Measurements from ENCODE around the gene HOXA5.
A peak's percentile ranks its signal among the peaks of the same experiment; 100 is the strongest.

HOXA5 gene

GRCh38 chr7:27157702-27158431 is 14.4 kb upstream of the HOXA5 start:
- H3K27me3 ChIP-seq (replicated peaks; ENCODE audit: insufficient read depth, low read length), result peaks cover 91% of the 10 kb centered on the region
- H3K9me2 ChIP-seq (replicated peaks; ENCODE audit: insufficient read depth, low read length), result no peaks in the 10 kb centered on the region
- no peaks in the 10 kb centered on the region for H3K79me2 ChIP-seq (ENCODE audit: low read length)

DNA sequence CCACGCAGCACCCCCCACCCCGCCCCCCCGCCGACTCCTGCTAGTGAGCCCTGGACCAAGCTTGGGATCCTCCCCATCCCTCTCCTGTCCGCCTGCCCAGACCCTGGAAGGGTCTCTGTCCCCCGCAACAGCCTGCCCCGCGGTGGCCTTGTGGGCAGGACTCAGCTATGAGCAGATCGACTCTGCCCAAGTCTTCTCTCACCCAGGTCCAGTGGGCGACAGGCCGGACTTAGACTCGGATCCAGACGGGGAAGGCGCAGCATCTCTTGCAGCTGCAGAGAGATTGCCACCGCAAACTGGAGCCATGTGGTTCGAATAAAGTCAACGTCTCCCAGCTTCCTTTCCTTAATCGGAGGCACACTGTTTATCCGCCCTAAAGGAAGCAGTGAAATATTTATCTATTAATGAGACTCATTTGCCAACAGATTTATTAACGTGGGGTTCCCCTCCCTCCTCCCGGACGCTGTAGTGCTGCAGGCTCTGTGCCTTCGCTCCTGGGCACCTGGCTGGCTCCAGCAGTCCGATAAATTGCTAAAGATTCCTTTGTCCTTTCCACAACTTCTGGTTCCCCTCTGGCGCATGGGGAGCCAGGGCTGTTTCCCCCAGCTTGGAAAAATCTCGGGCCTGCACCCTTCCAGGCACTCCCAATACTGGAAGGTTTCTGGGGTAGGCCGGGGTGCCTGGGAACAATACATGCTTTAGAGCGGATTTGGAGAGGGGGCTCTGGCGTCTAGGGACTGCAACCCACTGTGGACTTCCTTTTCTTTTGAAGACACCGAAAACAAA is 13.6 kb upstream of the HOXA5 start:
- Histone ChIP-seq H3K27ac (ENCODE audit: low read length) (no peak overlapping the region), H3K4me1 (ENCODE audit: low read length) (peaks cover 4% of the 10 kb centered on the region; the same call in 1 of the 2 replicates), H3K4me2 (ENCODE audit: low read depth, low read length) (no peak overlapping the region), H4K20me1 (ENCODE audit: insufficient read depth, low read length) (no peaks in the 10 kb centered on the region), H3K36me3 (replicated peaks; ENCODE audit: insufficient read depth, low read length) (no peaks in the 10 kb centered on the region), H3K9me2 (replicated peaks; ENCODE audit: insufficient read depth, low read length) (no peaks in the 10 kb centered on the region), H2AFZ (ENCODE audit: low read length) (no peak overlapping the region), H3K27me3 (replicated peaks; ENCODE audit: insufficient read depth, low read length) (peaks cover 91% of the 10 kb centered on the region), H3K4me3 (ENCODE audit: low read length) (no peak overlapping the region), H3K9ac (ENCODE audit: low read length) (no peak overlapping the region), H3F3A (ENCODE audit: insufficient read depth, low read length) (no peaks in the 10 kb centered on the region), H3K79me2 (ENCODE audit: low read length) (no peaks in the 10 kb centered on the region), H3K9me3 (replicated peaks; ENCODE audit: insufficient read depth, low read length) (no peaks in the 10 kb centered on the region)
- no peak for DNase-seq
- TF ChIP-seq EZH2phosphoT487 (IDR thresholded peaks at IDR 0.05; ENCODE audit: low read length) (no peak), EZH2 (optimal IDR thresholded peaks at IDR 0.05; ENCODE audit: low read depth, low read length) (no peak)
- TF ChIP-seq, protein P1, sequence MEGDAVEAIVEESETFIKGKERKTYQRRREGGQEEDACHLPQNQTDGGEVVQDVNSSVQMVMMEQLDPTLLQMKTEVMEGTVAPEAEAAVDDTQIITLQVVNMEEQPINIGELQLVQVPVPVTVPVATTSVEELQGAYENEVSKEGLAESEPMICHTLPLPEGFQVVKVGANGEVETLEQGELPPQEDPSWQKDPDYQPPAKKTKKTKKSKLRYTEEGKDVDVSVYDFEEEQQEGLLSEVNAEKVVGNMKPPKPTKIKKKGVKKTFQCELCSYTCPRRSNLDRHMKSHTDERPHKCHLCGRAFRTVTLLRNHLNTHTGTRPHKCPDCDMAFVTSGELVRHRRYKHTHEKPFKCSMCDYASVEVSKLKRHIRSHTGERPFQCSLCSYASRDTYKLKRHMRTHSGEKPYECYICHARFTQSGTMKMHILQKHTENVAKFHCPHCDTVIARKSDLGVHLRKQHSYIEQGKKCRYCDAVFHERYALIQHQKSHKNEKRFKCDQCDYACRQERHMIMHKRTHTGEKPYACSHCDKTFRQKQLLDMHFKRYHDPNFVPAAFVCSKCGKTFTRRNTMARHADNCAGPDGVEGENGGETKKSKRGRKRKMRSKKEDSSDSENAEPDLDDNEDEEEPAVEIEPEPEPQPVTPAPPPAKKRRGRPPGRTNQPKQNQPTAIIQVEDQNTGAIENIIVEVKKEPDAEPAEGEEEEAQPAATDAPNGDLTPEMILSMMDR (IDR thresholded peaks at IDR 0.05; ENCODE audit: low read length), result no peak

More at GRCh38 chr7:27157702-27158431, 14.4 kb upstream of the HOXA5 start:
- Histone ChIP-seq H3K4me3 (ENCODE audit: low read length) (no peak overlapping the region), H3K4me2 (ENCODE audit: low read depth, low read length) (no peak overlapping the region), H2AFZ (ENCODE audit: low read length) (no peak overlapping the region), H4K20me1 (ENCODE audit: insufficient read depth, low read length) (no peaks in the 10 kb centered on the region), H3K27ac (ENCODE audit: low read length) (no peak overlapping the region), H3F3A (ENCODE audit: insufficient read depth, low read length) (no peaks in the 10 kb centered on the region), H3K9me3 (replicated peaks; ENCODE audit: insufficient read depth, low read length) (no peaks in the 10 kb centered on the region), H3K36me3 (replicated peaks; ENCODE audit: insufficient read depth, low read length) (no peaks in the 10 kb centered on the region), H3K9ac (ENCODE audit: low read length) (no peak overlapping the region), H3K4me1 (ENCODE audit: low read length) (peaks cover 4% of the 10 kb centered on the region; the same call in 1 of the 2 replicates)
- no peak for DNase-seq
- TF ChIP-seq, protein P1 (IDR thresholded peaks at IDR 0.05; ENCODE audit: low read length), result no peak
- TF ChIP-seq EZH2 (optimal IDR thresholded peaks at IDR 0.05; ENCODE audit: low read depth, low read length) (no peak), EZH2phosphoT487 (IDR thresholded peaks at IDR 0.05; ENCODE audit: low read length) (no peak)

DNA sequence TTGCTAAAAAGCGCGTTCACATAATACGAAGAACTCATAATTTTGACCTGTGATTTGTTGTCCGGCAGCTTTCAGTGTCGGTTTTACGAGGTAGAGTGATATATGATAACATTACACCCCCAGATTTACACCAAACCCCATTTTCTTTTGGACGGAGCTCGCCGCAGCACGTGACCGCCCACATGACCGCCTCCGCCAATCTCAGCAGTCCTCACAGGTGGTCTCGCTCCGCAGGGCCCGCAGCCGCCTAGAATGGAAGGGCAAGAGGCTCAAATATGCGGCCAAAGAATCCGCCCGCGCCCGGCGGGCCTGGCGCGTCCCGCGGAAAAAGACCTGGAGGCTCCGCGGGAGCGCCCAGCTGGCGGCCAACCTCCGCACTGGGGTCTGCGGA is 13.0 kb upstream of the HOXA5 start, which contains the start of gene HOXA7:
HOXA7 (minus strand) TSS at position 168 of the 391 bp plus-strand sequence; CDS start at position 38, 130 bp downstream.
- Histone ChIP-seq H3K4me3 (ENCODE audit: low read length) (peak within 1 kb of the TSS; percentile 37; the same call in 1 of the 2 replicates), H3K9ac (ENCODE audit: low read length) (no peak within 1 kb of the TSS), H3K36me3 (replicated peaks; ENCODE audit: insufficient read depth, low read length) (no peaks in the 10 kb centered on the region), H3K4me1 (ENCODE audit: low read length) (peaks cover 7% of the 10 kb centered on the region; the same call in 1 of the 2 replicates), H2AFZ (ENCODE audit: low read length) (no peak within 1 kb of the TSS), H3K9me3 (replicated peaks; ENCODE audit: insufficient read depth, low read length) (no peaks in the 10 kb centered on the region), H4K20me1 (ENCODE audit: insufficient read depth, low read length) (no peaks in the 10 kb centered on the region), H3K79me2 (ENCODE audit: low read length) (no peaks in the 10 kb centered on the region), H3K9me2 (replicated peaks; ENCODE audit: insufficient read depth, low read length) (no peaks in the 10 kb centered on the region), H3K27ac (ENCODE audit: low read length) (no peak within 1 kb of the TSS), H3K27me3 (replicated peaks; ENCODE audit: insufficient read depth, low read length) (peaks cover 92% of the 10 kb centered on the region), H3F3A (ENCODE audit: insufficient read depth, low read length) (no peaks in the 10 kb centered on the region), H3K4me2 (ENCODE audit: low read depth, low read length) (peak within 1 kb of the TSS; percentile 52)
- DNase-seq, result no peak
- TF ChIP-seq EZH2 (optimal IDR thresholded peaks at IDR 0.05; ENCODE audit: low read depth, low read length), result no peak
- no peak for TF ChIP-seq EZH2phosphoT487 (IDR thresholded peaks at IDR 0.05; ENCODE audit: low read length)
- TF ChIP-seq, protein P1 (IDR thresholded peaks at IDR 0.05; ENCODE audit: low read length), result no peak

All from MM.1S (cell line).